Colonic mucosa (tissue), 4 donors: ENCODE measurements around the gene CUX1. TPM values are rescaled to one million over a fixed set of nuclear protein-coding genes. Genes with fewer than 3 reads are reported as not detected.

Experiments used
- DNase-seq: peaks from one replicate; pipeline ENCODE4 v3.0.0-alpha.2; 2020
- H3K27ac ChIP-seq: fragments of 200-600 bp; one replicate; pipeline ENCODE4 v1.8.0; 2021
- H3K27me3 ChIP-seq: fragments of 200-600 bp; one replicate; pipeline ENCODE4 v1.8.0; 2021
- H3K36me3 ChIP-seq: fragments of 200-600 bp; one replicate; pipeline ENCODE4 v1.8.0; 2021
- H3K4me1 ChIP-seq: fragments of 200-600 bp; one replicate; pipeline ENCODE4 v1.8.0; 2021; ENCODE audit warnings: mild to moderate bottlenecking
- H3K4me3 ChIP-seq: fragments of 200-600 bp; one replicate; pipeline ENCODE4 v1.8.0; 2021
- H3K9ac ChIP-seq, 2 donors: one replicate each; pipeline ENCODE4 v1.7.0; 2013; ENCODE audit warnings: control low read depth in 2 of 2, low read depth in 2 of 2, low read length in 2 of 2
- H3K9me3 ChIP-seq: fragments of 200-600 bp; one replicate; pipeline ENCODE4 v1.8.0; 2021
- intact Hi-C: fragments of 100-400 bp; cut with DNase I; formaldehyde crosslinking; loops from one replicate; pipeline ENCODE4 v1.14.1; 2022
- total RNA-seq, 2 donors: library from RNA; stranded (reverse); fragmentation: NEBNext Ultra II Directional in 1 of 2; extraction: Animal tissue kit (Norgen Biotek cat#: 25700) in 1 of 2; gene quantifications; one replicate each; pipeline ENCODE4 v1.2.1, GENCODE V29; 2021
- TF ChIP-seq, protein P1 (sequence below): fragments of 200-600 bp; IDR thresholded peaks from one replicate; pipeline ENCODE4 v1.8.0; 2022; ENCODE audit warnings: antibody characterized with exemption, mild to moderate bottlenecking
- donor health status: healthy.
- donor health status: DM: no; HTN: no; CAD: no.
- donor health status: DM: no; HTN: no; CAD: no.

CUX1 gene
- total RNA-seq, 2 donors from 2014 or later = 68.5 to 97.5 TPM

DNA sequence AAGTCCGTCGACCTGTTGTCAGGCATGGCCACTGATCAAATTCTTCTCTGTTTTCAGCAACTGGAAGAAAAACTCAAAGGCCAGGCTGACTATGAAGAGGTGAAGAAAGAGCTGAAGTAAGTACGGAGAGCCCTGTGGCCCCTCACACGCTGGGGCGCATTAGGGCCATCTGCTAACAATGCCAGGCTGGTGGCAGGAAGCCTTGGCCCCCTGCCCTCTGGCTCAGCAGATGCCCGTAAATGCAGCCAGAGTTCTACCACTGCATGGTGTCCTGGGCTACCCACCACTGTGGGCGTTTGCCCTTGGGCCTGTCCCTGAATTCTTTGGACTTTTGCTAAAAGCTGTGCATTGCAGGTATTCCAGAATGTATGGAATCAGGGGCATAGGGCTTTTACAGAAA is 372.3 kb downstream of the CUX1 start:
- TF ChIP-seq, protein P1, sequence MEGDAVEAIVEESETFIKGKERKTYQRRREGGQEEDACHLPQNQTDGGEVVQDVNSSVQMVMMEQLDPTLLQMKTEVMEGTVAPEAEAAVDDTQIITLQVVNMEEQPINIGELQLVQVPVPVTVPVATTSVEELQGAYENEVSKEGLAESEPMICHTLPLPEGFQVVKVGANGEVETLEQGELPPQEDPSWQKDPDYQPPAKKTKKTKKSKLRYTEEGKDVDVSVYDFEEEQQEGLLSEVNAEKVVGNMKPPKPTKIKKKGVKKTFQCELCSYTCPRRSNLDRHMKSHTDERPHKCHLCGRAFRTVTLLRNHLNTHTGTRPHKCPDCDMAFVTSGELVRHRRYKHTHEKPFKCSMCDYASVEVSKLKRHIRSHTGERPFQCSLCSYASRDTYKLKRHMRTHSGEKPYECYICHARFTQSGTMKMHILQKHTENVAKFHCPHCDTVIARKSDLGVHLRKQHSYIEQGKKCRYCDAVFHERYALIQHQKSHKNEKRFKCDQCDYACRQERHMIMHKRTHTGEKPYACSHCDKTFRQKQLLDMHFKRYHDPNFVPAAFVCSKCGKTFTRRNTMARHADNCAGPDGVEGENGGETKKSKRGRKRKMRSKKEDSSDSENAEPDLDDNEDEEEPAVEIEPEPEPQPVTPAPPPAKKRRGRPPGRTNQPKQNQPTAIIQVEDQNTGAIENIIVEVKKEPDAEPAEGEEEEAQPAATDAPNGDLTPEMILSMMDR = no peak
- H3K9me3 ChIP-seq = no peaks in the 10 kb centered on the region
- no peak for DNase-seq
- H3K4me3 ChIP-seq = no peak overlapping the region
- intact Hi-C loops = no loop called here
- no peaks in the 10 kb centered on the region for H3K27me3 ChIP-seq
- no peaks in the 10 kb centered on the region for H3K4me1 ChIP-seq
- no peak overlapping the region for H3K9ac ChIP-seq
- H3K36me3 ChIP-seq = no peaks in the 10 kb centered on the region
- H3K27ac ChIP-seq = no peak overlapping the region

- H3K36me3 ChIP-seq = no peaks in the 10 kb centered on the region
- no peak for DNase-seq
- TF ChIP-seq, protein P1 = no peak
- no peaks in the 10 kb centered on the region for H3K27me3 ChIP-seq
- H3K9me3 ChIP-seq = no peaks in the 10 kb centered on the region
- H3K9ac ChIP-seq = no peak overlapping the region
- H3K4me1 ChIP-seq = no peaks in the 10 kb centered on the region
- no peak overlapping the region for H3K27ac ChIP-seq
- H3K4me3 ChIP-seq = no peak overlapping the region
- intact Hi-C loops = no loop called here
Observed at GRCh38 chr7:102190776-102191350, 373.4 kb downstream of the CUX1 start.

- no peak overlapping the region for H3K9ac ChIP-seq
- no peaks in the 10 kb centered on the region for H3K27me3 ChIP-seq
- TF ChIP-seq, protein P1 = no peak
- no peaks in the 10 kb centered on the region for H3K4me1 ChIP-seq
- no peaks in the 10 kb centered on the region for H3K9me3 ChIP-seq
- intact Hi-C loops = no loop called here
- H3K4me3 ChIP-seq = no peak overlapping the region
- H3K27ac ChIP-seq = no peak overlapping the region
- H3K36me3 ChIP-seq = no peaks in the 10 kb centered on the region
- no peak for DNase-seq
Observed at GRCh38 chr7:102191556-102192379, 374.3 kb downstream of the CUX1 start.

GRCh38 chr7:102192790-102193189 is 375.4 kb downstream of the CUX1 start:
- no peaks in the 10 kb centered on the region for H3K9me3 ChIP-seq
- no peak overlapping the region for H3K9ac ChIP-seq
- H3K36me3 ChIP-seq = peaks cover 5% of the 10 kb centered on the region
- no peaks in the 10 kb centered on the region for H3K27me3 ChIP-seq
- no peak overlapping the region for H3K4me3 ChIP-seq
- TF ChIP-seq, protein P1 = no peak
- intact Hi-C loops = no loop called here
- no peak overlapping the region for H3K27ac ChIP-seq
- no peak for DNase-seq
- no peaks in the 10 kb centered on the region for H3K4me1 ChIP-seq

DNA sequence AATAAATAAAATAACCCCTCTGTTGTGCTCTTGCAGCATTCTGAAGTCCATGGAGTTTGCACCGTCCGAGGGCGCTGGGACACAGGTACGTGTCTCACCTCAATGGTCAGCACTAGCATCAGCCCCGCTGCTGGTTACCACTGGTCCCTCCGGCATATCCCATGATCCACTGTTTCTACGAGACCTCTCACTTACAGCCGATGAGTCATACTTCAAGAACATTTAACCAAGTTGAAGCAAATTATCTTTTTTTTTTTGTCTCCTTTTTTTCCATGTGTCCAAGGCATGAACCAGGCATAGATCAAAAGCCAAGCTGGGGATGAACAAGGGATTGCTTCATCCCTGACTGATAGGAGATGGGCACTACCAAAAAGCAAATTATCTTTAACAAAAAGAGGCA is 376.4 kb downstream of the CUX1 start:
- no peaks in the 10 kb centered on the region for H3K9me3 ChIP-seq
- TF ChIP-seq, protein P1 = no peak
- H3K27ac ChIP-seq = no peak overlapping the region
- intact Hi-C loops = no loop called here
- no peak overlapping the region for H3K4me3 ChIP-seq
- no peaks in the 10 kb centered on the region for H3K27me3 ChIP-seq
- no peak overlapping the region for H3K9ac ChIP-seq
- H3K4me1 ChIP-seq = no peaks in the 10 kb centered on the region
- no peak for DNase-seq
- H3K36me3 ChIP-seq = peaks cover 5% of the 10 kb centered on the region
